HCT116 (cell line): ENCODE measurements around the gene TCEAL9.

ENCODE experiments used
- CTCF ChIP-seq, 3 experiments: fragments of 200-600 bp in 1 of 3; sonication (generic) in 1 of 3; IDR thresholded peaks in 2 of 3; conservative IDR thresholded peaks in 1 of 3; 2 replicates each; pipeline ENCODE4 v1.5.1; 2012 to 2017; ENCODE audit warnings: low read depth in 2 of 3, low read length in 2 of 3, antibody characterized with exemption in 1 of 3, borderline replicate concordance in 1 of 3, control low read depth in 1 of 3, mild to moderate bottlenecking in 1 of 3, mixed read lengths in 1 of 3, mixed run types in 1 of 3, moderate library complexity in 1 of 3; ENCODE audit not compliant: insufficient read depth in 1 of 3
- EZH2phosphoT487 ChIP-seq: fragments of 200-600 bp; IDR thresholded peaks from 2 replicates; pipeline ENCODE4 v1.6.1; 2018; ENCODE audit warnings: antibody characterized with exemption, borderline replicate concordance
- POLR2A ChIP-seq: IDR thresholded peaks from 2 replicates; pipeline ENCODE4 v1.7.0; 2011; ENCODE audit warnings: borderline replicate concordance; ENCODE audit not compliant: insufficient read depth, insufficient read length; ENCODE audit errors: extremely low read depth
- RAD21 ChIP-seq: IDR thresholded peaks from 2 replicates; pipeline ENCODE4 v1.6.1; 2012; ENCODE audit warnings: low read depth, mild to moderate bottlenecking
- REST ChIP-seq: IDR thresholded peaks from 2 replicates; pipeline ENCODE4 v1.6.1; 2012; ENCODE audit warnings: low read depth
- SP1 ChIP-seq: IDR thresholded peaks from 2 replicates; pipeline ENCODE4 v1.6.1; 2012; ENCODE audit warnings: low read depth

DNA sequence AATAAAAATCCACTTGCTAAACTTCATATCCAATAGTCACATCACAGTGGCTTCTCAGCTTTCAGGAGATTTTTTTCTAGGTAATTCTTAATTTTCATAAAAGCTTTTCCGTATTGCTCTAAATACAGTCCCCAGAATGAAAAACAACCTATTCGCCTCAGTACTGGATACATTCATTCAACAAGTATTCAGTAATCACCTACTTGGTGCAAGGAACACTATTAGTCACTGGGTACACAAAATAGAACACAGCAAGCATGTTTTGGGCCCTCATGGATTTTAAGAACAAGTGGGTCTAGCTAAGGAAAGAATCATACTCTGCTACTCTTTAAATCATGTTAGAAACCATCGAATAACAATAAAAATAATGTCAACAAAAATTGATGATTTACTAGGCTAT, 17.3 kb downstream of the TCEAL9 start:
- TF ChIP-seq EZH2phosphoT487: no peak
- TF ChIP-seq REST: no peak
- TF ChIP-seq POLR2A: no peak
- TF ChIP-seq SP1: no peak
- no peak for TF ChIP-seq CTCF (IDR thresholded peaks at IDR 0.05 in 2 of 3, conservative IDR thresholded peaks at IDR 0.05 in 1 of 3; ENCODE audit: borderline replicate concordance in 1 of 3, insufficient read depth in 1 of 3, low read depth in 2 of 3, low read length in 2 of 3)
- TF ChIP-seq RAD21: no peak
